HL-60 (cell line): ENCODE measurements around the gene SORL1.

Experiments used
- DNase-seq, 2 experiments: peaks; one replicate each; pipeline ENCODE4 v3.0.0-alpha.2; 2010 to 2020; ENCODE audit warnings: low read depth in 1 of 2, low spot score in 1 of 2
- H3K27ac ChIP-seq: fragments of 250-450 bp; sonication (Bioruptor Pico); replicated peaks from 2 replicates; pipeline ENCODE4 v1.5.1; 2020; ENCODE audit warnings: mild to moderate bottlenecking, moderate library complexity
- H3K27me3 ChIP-seq: fragments of 250-450 bp; sonication (Bioruptor Pico); 2 replicates; pipeline ENCODE4 v1.5.1; 2021; ENCODE audit warnings: mild to moderate bottlenecking, moderate library complexity; ENCODE audit not compliant: insufficient read depth, poor library complexity, severe bottlenecking
- H3K4me3 ChIP-seq: replicated peaks from 2 replicates; pipeline ENCODE4 v1.5.1; 2011; ENCODE audit warnings: mild to moderate bottlenecking, control low read depth, low read length; ENCODE audit not compliant: insufficient read depth
- GABPA ChIP-seq: IDR thresholded peaks from 2 replicates; pipeline ENCODE4 v1.6.1; 2012; ENCODE audit warnings: low read depth
- POLR2AphosphoS5 ChIP-seq: IDR thresholded peaks from 2 replicates; pipeline ENCODE4 v1.6.1; 2012; ENCODE audit warnings: low read depth
- SPI1 ChIP-seq: IDR thresholded peaks from 2 replicates; pipeline ENCODE4 v1.6.1; 2012; ENCODE audit warnings: low read depth, mild to moderate bottlenecking, borderline replicate concordance
- TF ChIP-seq, protein P1 (sequence below): IDR thresholded peaks from one replicate; pipeline ENCODE4 v1.5.1; 2011; ENCODE audit warnings: low read length, control low read depth, inconsistent platforms; ENCODE audit not compliant: insufficient read depth
- TF ChIP-seq, protein P2 (sequence below): IDR thresholded peaks from 2 replicates; pipeline ENCODE4 v1.6.1; 2012; ENCODE audit warnings: low read depth; ENCODE audit not compliant: insufficient replicate concordance

The SORL1 gene

DNA sequence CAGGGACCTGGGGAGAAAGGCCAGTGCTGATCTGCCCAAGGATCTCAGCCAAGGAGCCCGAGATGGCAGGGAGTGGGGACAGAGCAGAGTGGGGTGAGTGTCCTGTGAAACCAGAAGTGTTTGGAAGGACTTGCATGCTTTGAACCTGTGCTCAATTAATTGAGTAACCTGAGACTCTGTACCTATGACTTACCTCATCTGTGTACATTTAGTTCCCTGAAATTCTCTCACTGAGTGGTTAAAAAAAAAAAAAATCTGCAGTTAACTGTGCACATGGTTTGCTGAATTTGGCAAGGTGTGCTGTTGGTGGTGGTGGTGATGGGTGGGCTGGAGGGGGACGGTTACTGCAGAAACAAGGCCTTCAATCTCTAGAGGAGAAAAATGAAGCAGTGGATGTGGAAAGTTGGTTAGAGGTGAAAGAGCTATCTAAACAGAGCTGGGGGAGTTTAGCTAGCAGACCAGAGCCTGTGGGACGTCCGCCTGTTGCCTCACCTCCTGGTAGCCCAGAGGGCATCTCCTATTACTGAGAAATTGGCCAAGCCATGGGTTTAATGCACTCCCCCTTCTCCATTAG lies 8.9 kb downstream of the SORL1 start:
- Histone ChIP-seq H3K27ac (no peak overlapping the region), H3K4me3 (no peak overlapping the region), H3K27me3 (no peaks in the 10 kb centered on the region)
- no peak for DNase-seq
- TF ChIP-seq POLR2AphosphoS5 (no peak), SPI1 (no peak), GABPA (no peak)
- TF ChIP-seq, protein P1, sequence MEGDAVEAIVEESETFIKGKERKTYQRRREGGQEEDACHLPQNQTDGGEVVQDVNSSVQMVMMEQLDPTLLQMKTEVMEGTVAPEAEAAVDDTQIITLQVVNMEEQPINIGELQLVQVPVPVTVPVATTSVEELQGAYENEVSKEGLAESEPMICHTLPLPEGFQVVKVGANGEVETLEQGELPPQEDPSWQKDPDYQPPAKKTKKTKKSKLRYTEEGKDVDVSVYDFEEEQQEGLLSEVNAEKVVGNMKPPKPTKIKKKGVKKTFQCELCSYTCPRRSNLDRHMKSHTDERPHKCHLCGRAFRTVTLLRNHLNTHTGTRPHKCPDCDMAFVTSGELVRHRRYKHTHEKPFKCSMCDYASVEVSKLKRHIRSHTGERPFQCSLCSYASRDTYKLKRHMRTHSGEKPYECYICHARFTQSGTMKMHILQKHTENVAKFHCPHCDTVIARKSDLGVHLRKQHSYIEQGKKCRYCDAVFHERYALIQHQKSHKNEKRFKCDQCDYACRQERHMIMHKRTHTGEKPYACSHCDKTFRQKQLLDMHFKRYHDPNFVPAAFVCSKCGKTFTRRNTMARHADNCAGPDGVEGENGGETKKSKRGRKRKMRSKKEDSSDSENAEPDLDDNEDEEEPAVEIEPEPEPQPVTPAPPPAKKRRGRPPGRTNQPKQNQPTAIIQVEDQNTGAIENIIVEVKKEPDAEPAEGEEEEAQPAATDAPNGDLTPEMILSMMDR = no peak
- TF ChIP-seq, protein P2, sequence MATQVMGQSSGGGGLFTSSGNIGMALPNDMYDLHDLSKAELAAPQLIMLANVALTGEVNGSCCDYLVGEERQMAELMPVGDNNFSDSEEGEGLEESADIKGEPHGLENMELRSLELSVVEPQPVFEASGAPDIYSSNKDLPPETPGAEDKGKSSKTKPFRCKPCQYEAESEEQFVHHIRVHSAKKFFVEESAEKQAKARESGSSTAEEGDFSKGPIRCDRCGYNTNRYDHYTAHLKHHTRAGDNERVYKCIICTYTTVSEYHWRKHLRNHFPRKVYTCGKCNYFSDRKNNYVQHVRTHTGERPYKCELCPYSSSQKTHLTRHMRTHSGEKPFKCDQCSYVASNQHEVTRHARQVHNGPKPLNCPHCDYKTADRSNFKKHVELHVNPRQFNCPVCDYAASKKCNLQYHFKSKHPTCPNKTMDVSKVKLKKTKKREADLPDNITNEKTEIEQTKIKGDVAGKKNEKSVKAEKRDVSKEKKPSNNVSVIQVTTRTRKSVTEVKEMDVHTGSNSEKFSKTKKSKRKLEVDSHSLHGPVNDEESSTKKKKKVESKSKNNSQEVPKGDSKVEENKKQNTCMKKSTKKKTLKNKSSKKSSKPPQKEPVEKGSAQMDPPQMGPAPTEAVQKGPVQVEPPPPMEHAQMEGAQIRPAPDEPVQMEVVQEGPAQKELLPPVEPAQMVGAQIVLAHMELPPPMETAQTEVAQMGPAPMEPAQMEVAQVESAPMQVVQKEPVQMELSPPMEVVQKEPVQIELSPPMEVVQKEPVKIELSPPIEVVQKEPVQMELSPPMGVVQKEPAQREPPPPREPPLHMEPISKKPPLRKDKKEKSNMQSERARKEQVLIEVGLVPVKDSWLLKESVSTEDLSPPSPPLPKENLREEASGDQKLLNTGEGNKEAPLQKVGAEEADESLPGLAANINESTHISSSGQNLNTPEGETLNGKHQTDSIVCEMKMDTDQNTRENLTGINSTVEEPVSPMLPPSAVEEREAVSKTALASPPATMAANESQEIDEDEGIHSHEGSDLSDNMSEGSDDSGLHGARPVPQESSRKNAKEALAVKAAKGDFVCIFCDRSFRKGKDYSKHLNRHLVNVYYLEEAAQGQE = no peak

DNA sequence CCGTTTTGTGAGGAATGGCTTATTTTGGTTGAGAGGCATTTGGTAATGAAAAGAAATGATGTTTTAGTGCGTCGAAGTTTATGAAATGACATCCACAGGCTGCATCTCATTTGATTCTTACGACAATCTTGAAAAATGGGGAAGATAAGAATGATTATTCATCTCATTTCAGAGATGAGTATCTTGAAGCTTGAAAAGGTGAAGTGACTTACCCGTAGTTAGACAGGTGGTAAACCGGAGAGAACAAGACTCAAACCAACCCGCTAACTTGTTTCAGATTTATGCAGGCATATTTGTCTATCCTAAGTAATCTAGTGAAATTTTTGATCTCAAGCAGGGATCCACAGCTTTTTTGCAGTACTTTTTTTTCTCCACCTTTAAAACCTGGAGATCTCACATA lies 9.7 kb downstream of the SORL1 start:
- no peak overlapping the region for H3K4me3 ChIP-seq
- TF ChIP-seq, protein P2 = no peak
- no peak for TF ChIP-seq SPI1
- no peak for TF ChIP-seq POLR2AphosphoS5
- no peak for TF ChIP-seq GABPA
- no peak for DNase-seq
- H3K27ac ChIP-seq = no peak overlapping the region
- no peaks in the 10 kb centered on the region for H3K27me3 ChIP-seq

DNA sequence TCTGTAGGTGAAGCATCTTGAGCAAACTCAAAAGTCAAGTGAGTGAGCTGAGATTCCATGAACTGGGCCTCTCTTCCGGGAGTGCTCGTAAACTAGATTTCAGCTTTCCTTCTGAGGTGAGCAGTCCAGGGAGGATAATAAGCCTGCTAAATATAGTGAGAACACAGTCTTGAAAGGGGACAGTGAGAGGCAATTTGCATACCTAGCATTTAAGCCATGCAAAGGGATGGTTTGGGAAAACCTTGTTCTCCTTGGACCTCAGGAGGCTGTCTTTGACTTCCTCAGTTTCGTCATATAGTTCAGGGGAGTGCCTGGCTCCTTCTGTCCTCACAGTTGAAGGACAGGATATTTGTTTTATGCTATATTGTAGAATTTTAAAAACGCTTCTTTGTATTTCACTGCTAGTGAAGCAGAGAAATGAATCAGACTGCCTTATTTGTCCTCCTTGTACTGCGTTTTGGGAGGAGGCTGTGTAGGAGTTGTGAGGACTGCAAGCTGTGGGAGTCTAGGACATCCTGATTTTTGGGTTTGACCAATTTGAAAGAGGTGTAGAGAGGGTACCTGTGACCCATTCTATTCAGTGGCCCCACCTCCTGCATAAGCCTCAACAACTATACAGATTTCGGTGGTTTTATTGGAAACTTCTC lies 11.7 kb downstream of the SORL1 start:
- H3K27me3 ChIP-seq = no peaks in the 10 kb centered on the region
- H3K27ac ChIP-seq = no peak overlapping the region

More for the DNA sequence above, 11.7 kb downstream of the SORL1 start:
- no peak for DNase-seq
- no peak for TF ChIP-seq GABPA
- TF ChIP-seq, protein P2 = no peak
- TF ChIP-seq, protein P1 = no peak
- no peak for TF ChIP-seq SPI1
- TF ChIP-seq POLR2AphosphoS5 = no peak
- H3K4me3 ChIP-seq = no peak overlapping the region
